NCI-H345 treated with DMSO at 0.1 percent for 48 hours (cell line): ENCODE data around the gene EN1.

Experiments used
- DNase-seq: peaks from one replicate; lab custom pipeline; 2025; ENCODE audit not compliant: unreplicated experiment; lab: John Stamatoyannopoulos, UW

Gene EN1

GRCh38 chr2:118822572-118822971 lies 24.9 kb downstream of the EN1 start:
- DNase-seq: no peak

GRCh38 chr2:118822015-118822414 lies 25.4 kb downstream of the EN1 start:
- DNase-seq: no peak

DNA sequence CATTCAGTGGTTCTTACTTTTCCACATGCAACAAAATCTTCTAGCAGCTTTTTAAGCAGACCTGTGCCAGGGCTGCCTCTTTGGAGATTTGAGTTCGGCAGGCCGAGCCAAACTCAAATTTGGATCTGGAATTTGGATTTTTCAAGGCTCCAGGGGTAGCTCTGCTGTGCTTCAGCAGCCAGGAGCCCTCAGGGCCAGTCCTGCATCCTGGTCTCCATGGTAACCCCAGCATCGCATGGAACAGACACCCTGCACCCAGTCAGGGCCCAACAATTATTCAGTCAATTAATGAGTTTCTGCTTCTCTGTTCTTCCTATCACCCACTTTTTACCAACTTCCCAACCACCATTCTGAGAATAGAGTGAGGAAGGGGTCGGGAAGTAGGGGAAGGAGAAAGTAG lies 30.0 kb downstream of the EN1 start:
- DNase-seq: no peak

- no peak for DNase-seq
Measured at GRCh38 chr2:118816669-118817068, 30.8 kb downstream of the EN1 start.

- no peak for DNase-seq
Measured at GRCh38 chr2:118815731-118816130, 31.7 kb downstream of the EN1 start.

DNA sequence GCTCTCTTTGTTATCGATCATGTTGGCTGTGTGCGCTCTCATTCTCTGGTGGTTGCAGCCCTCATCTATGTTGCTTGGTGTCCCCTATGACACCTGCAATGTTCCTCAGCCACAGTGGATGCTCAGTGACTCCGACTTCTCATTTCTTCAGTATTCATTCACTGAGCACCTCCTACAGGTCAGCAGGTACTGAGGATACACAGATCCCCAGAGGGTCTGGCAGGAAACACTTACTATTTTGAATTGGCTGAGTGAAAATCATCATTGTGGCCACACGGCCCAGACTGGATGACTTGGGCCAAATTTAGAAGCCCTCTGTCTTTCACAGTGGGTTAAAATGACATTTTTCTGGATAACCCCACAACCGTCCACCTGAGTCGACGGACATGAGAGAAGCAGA lies 32.1 kb downstream of the EN1 start:
- DNase-seq: no peak

- DNase-seq: no peak
Measured at GRCh38 chr2:118814368-118814767, 33.1 kb downstream of the EN1 start.

GRCh38 chr2:118813601-118814339 lies 33.7 kb downstream of the EN1 start:
- no peak for DNase-seq

DNA sequence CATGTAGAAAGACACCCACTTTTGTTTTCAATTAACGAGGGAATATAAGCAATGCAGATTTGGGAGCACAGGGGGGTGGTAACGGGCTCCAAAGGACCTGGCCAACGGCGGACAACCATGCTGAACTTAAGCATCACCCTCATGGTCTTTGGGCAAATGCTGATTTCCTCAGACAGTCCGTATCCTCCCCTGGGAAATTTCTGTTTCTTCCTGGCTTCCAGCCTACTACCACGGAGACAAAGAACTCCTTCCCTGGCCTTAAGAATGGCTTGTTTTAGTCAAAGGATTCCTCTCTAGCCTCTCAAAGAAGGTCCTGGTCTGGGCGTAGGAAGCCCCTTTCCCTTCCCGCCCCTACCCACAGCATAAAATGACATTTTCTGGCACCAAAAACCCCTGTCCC lies 34.3 kb downstream of the EN1 start:
- no peak for DNase-seq

DNA sequence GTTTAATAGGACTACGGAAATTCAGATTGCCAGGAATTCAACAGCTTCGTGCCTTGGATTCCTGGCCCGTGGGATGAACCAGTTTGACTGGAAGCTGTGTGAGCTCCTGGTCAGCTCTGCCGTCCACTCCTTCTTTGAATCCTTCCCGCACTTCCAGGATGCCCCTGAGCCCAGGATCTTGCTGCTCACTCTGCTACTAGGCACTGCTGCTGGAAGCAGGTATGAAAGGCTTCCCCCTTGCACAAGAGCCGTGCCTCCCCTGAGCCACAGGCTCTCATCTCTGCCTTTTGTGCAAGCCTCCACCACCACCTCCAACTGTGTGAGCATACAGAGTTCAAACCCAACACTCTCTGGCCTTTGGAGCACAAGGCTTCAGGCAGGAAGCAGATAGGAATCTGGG lies 34.9 kb downstream of the EN1 start:
- no peak for DNase-seq

DNA sequence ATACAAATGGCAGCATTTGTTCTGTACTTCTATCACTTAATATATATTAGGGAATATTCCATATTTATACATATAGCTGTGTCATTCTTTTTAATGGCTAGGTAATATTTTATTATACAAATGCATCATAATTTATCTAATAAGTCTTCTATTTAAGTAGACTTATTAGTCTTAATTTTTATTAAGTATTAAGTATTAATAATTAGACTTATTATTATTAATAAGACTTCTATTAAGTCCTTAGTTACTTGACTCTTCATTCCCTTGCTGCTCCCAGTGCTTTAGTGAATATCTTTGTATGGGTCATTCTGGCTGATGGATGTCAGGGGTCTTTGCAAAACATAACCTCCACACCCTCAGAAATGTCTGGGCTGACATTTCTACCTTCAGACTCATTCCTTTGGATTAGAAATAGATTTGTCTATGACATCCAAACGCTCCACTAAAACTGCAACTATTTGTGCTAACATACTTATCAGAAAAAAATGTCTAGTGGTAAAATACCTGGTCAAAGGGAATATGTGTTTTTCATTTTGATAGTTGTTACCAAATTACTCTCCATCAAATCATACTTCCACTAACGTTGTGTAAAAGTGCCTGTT lies 35.8 kb downstream of the EN1 start:
- no peak for DNase-seq

- no peak for DNase-seq
Measured at GRCh38 chr2:118810766-118811165, 36.7 kb downstream of the EN1 start.

DNA sequence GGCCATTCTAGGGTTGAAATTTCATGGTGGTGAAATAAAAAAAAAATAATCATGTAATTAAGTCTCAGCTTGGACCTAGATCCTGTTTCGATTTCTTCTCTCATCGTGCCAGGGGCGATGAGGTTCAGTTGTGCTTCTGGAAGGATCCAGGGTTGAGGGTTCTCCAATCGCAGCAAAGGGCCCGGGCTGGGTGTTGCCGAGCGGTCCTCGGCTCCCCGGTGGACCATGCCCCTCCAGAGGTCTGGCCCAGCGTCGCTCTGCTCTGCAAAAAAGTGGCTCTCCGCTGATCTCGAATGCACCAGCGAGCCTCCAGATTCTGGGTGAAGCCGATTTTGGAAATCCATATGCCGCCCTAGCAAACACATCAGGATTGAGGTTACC lies 39.0 kb downstream of the EN1 start:
- DNase-seq: no peak

DNA sequence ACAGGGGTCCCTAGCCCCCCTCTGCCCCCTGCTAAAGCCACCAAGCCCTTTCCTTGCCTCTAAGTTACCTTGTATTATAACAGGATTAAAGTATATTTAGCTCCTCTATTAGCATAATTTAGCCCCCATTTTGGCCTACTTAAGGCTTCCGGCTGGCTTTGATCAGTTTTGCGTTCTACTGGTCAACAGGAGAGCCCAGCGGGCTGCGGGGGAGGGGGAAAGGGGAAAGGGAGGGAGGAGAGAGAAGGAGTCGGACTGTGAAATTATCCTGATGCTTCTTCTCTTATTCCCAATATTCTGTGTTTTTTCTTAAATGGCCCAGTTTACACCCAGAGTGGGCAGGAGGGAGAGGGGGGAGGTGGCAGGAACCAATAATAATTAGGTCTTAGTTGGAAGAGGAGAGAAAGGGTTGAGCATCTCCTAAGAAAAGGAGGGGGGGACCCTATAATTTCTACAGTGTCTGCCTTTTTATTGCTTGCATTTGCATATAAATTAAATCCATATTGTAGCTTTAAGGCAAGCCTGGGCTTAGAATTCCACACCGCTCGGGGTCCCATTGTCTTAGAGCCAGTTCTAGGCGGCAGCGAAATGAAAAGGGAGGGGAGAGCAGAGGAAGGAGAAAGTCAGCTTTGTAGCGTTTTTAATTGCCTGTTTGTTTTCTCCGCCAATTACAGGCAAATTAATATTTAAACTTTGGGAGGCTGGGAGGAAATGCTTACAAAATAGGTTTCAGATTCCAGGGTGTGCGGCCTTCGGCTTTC lies 39.6 kb downstream of the EN1 start:
- DNase-seq: no peak

DNA sequence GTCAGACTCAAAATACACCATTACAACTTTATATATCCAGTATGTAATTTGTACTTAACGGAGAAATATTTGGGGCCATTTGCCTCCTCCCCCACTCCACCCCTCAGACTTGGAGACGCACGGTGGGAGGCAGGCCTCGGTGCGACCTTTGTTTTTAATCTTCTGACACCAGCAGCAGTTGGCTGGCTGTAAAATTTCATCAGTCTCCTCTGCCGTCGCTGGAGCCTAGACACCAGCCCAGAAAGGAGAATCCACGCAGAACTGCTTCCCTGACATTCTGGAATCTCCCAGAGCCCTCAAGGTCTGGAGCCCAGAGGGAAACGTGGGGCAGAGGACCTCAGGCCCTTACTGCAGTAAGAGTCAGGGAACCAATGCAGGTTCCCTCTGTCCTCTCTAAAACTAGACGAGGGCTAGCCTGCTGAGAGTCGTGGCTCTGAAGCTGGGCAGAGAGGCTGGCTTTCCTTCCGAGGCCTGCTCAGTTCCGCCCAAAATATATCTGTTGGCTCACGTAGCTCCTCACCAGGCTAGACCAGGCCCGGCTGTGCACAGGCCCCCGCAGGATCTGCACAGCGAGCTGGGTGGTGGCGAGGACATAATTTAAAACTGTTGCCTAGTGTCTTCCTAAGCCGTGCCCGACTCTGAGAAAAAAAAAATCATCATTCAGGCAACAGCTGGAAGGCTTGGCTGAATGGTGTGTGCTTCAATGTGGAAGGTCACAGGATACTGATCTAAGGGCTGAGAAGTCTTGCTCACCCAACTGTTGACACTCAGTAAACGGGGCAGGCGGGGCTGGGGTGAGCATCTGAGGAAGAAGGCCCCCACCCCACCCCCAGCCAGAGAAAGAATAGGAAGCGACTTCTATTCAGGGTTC lies 40.4 kb downstream of the EN1 start:
- no peak for DNase-seq

DNA sequence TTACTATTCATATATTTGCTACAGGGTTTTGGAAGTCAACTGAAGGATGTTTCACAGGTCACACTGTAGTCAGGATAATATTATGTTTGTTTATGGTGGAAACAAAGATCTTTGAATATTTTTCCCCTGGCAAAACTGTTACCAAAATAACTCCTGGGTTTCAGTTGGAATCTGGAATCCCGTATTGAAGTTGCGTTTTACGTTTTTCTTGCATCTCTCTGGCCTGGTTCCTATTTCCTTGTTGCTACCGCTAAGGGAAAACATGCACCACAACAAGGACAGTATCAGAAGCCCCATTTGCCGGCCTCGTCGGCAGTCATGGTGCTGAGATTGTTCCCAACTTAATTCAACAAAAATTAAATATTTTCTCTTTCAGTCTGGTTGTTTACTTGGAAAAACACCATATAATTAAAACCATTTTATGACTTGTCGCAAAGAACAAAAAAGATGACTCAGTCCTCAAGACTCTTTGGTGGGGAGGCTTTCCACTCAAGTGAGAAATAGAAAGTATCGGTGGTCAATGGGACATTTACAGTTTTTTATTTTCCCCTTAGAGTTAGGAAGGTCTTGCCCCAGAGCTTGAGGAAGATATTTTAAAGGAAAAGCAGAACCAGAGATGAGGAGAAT lies 42.3 kb downstream of the EN1 start:
- DNase-seq: no peak

- no peak for DNase-seq
Measured at GRCh38 chr2:118803012-118803411, 44.4 kb downstream of the EN1 start.

- DNase-seq: no peak
Measured at GRCh38 chr2:118801151-118801550, 46.3 kb downstream of the EN1 start.

DNA sequence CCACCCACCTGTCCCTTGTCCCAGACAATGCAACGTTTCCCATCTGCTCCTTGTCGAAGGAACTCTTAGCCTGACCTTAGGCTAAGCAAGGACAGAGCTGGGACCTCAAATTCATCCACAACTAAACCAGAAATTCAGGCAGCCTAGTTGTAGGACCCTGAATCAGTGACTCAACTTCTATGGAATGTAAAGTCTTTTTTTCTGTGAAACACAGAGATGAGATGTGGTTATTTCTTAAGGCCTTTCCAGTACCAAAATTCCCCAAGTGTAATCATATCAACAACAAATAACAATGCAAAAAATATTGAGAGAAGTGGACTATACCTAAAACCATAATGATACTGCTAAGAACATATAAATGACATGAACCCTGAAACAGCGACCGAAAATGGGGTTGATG lies 46.7 kb downstream of the EN1 start:
- DNase-seq: no peak

- no peak for DNase-seq
Measured at GRCh38 chr2:118794546-118794945, 52.9 kb downstream of the EN1 start.
